GM18526 (cell line): ENCODE measurements around the gene MLXIP.

Source experiments
- POLR2A ChIP-seq: IDR thresholded peaks from 3 replicates; pipeline ENCODE4 v1.6.1; 2011; ENCODE audit not compliant: insufficient read length; ENCODE audit errors: extremely low read depth

Gene MLXIP

GRCh38 chr12:122048151-122048550 is 30.4 kb upstream of the MLXIP start:
- no peak for TF ChIP-seq POLR2A

- TF ChIP-seq POLR2A: no peak
These were observed 28.7 kb upstream of the MLXIP start for GRCh38 chr12:122049827-122050226.

GRCh38 chr12:122050706-122051105 is 27.9 kb upstream of the MLXIP start:
- TF ChIP-seq POLR2A: no peak

- no peak for TF ChIP-seq POLR2A
These were observed 27.2 kb upstream of the MLXIP start for GRCh38 chr12:122051231-122051876.

GRCh38 chr12:122052285-122052684 is 26.3 kb upstream of the MLXIP start:
- TF ChIP-seq POLR2A: no peak

- TF ChIP-seq POLR2A: no peak
These were observed 23.6 kb upstream of the MLXIP start for GRCh38 chr12:122054842-122055520.

- TF ChIP-seq POLR2A: no peak
These were observed 21.4 kb upstream of the MLXIP start for GRCh38 chr12:122057007-122057735.

- no peak for TF ChIP-seq POLR2A
These were observed 20.8 kb upstream of the MLXIP start for GRCh38 chr12:122057769-122058168.

- TF ChIP-seq POLR2A: no peak
These were observed 19.9 kb upstream of the MLXIP start for GRCh38 chr12:122058549-122059149.

GRCh38 chr12:122059203-122059960 is 19.2 kb upstream of the MLXIP start:
- no peak for TF ChIP-seq POLR2A

- no peak for TF ChIP-seq POLR2A
These were observed 18.5 kb upstream of the MLXIP start for GRCh38 chr12:122060081-122060501.

GRCh38 chr12:122061253-122061652 is 17.3 kb upstream of the MLXIP start:
- no peak for TF ChIP-seq POLR2A

- TF ChIP-seq POLR2A: no peak
These were observed 15.5 kb upstream of the MLXIP start for GRCh38 chr12:122062832-122063693.

GRCh38 chr12:122063694-122064024 is 14.9 kb upstream of the MLXIP start:
- TF ChIP-seq POLR2A: no peak
